ENCODE results near the gene UCHL3.
A peak's percentile ranks its signal among the peaks of the same experiment; 100 is the strongest.

Gene UCHL3

GRCh38 chr13:75643182-75643581, 93.6 kb downstream of the UCHL3 start:
- DNase-seq, result no peak
- H2AFZ ChIP-seq (ENCODE audit: low read depth, low read length), result no peak overlapping the region
- no peak overlapping the region for H3K14ac ChIP-seq (ENCODE audit: low read length in 2 of 2)
- H2BK12ac ChIP-seq (ENCODE audit: low read length in 2 of 2), result no peak overlapping the region
- peaks cover 24% of the 10 kb centered on the region for H3K79me1 ChIP-seq (replicated peaks; ENCODE audit: low read length, poor library complexity, severe bottlenecking)
- H3K9ac ChIP-seq (ENCODE audit: low read length), result no peak overlapping the region
- H2BK120ac ChIP-seq (ENCODE audit: low read depth, low read length), result no peak overlapping the region
- H3K36me3 ChIP-seq (ENCODE audit: control insufficient read depth in 1 of 2, insufficient read depth in 2 of 2, low read depth in 1 of 2, low read length in 2 of 2), result peaks cover 3 to 25% of the 10 kb centered on the region in 2 experiments
- H3K27me3 ChIP-seq (ENCODE audit: control insufficient read depth in 1 of 2, insufficient read depth in 1 of 2, low read length in 2 of 2), result no peaks in the 10 kb centered on the region
- no peak overlapping the region for H4K91ac ChIP-seq (ENCODE audit: low read length)
- WGBS, result 76% methylated on average over 1 of the region's 1 CpG
- peaks cover 4% of the 10 kb centered on the region for H3K4me1 ChIP-seq (ENCODE audit: control insufficient read depth, insufficient read depth, low read depth, low read length)
- H3K4ac ChIP-seq (ENCODE audit: low read depth in 1 of 2, low read length in 2 of 2), result no peak overlapping the region
- H3K4me3 ChIP-seq (ENCODE audit: insufficient read depth in 1 of 2, low read depth in 1 of 2, low read length in 2 of 2), result peak overlapping the region in 1 of 2 experiments; percentile 17
- H2BK15ac ChIP-seq (ENCODE audit: low read depth, poor library complexity, severe bottlenecking), result no peak overlapping the region
- no peak overlapping the region for H3K27ac ChIP-seq (ENCODE audit: low read length, poor library complexity, severe bottlenecking)
- H3K4me2 ChIP-seq (ENCODE audit: low read length, poor library complexity, severe bottlenecking), result no peak overlapping the region
- H3K9me3 ChIP-seq (ENCODE audit: control insufficient read depth, low read length), result no peaks in the 10 kb centered on the region
- peak overlapping the region; percentile 27 for H4K8ac ChIP-seq (ENCODE audit: low read length)
- no peak overlapping the region for H2AK5ac ChIP-seq (ENCODE audit: low read length, severe bottlenecking)
- no peak overlapping the region for H3K18ac ChIP-seq (ENCODE audit: low read depth in 1 of 2, low read length in 2 of 2)
- no peak overlapping the region for H2BK5ac ChIP-seq (ENCODE audit: low read depth, low read length, poor library complexity, severe bottlenecking)
- H3K23ac ChIP-seq (ENCODE audit: low read length in 2 of 2), result no peak overlapping the region

DNA sequence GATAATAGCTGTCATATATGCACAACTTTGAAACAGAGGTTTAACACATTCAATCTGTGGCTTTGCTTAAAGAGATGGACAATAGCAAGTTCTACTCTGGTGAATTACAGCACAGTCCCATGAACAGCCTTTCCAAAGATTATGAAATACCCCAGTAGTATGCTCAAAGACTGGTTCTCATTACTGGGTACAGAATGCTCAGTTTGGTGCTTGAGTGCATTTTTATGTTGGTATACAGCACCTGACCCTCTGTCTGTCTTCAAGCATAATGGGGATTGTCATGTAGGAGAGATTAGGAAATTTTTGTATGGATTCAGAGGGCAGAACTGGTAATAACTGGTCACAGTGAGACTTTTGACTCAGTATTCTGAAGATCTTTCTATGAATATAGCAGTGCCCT, 94.1 kb downstream of the UCHL3 start:
- Histone ChIP-seq H2AFZ (ENCODE audit: low read depth, low read length) (no peak overlapping the region), H3K4me3 (ENCODE audit: insufficient read depth in 1 of 2, low read depth in 1 of 2, low read length in 2 of 2) (peak overlapping the region in 1 of 2 experiments; percentile 17), H2BK120ac (ENCODE audit: low read depth, low read length) (no peak overlapping the region), H3K36me3 (ENCODE audit: control insufficient read depth in 1 of 2, insufficient read depth in 2 of 2, low read depth in 1 of 2, low read length in 2 of 2) (peaks cover 3 to 30% of the 10 kb centered on the region in 2 experiments), H2BK12ac (ENCODE audit: low read length in 2 of 2) (no peak overlapping the region), H3K4ac (ENCODE audit: low read depth in 1 of 2, low read length in 2 of 2) (no peak overlapping the region), H2AK5ac (ENCODE audit: low read length, severe bottlenecking) (no peak overlapping the region), H3K79me1 (replicated peaks; ENCODE audit: low read length, poor library complexity, severe bottlenecking) (peaks cover 25% of the 10 kb centered on the region), H3K4me2 (ENCODE audit: low read length, poor library complexity, severe bottlenecking) (no peak overlapping the region), H3K14ac (ENCODE audit: low read length in 2 of 2) (no peak overlapping the region), H3K4me1 (ENCODE audit: control insufficient read depth, insufficient read depth, low read depth, low read length) (peaks cover 4% of the 10 kb centered on the region), H3K9ac (ENCODE audit: low read length) (no peak overlapping the region), H4K8ac (ENCODE audit: low read length) (no peak overlapping the region), H2BK15ac (ENCODE audit: low read depth, poor library complexity, severe bottlenecking) (no peak overlapping the region), H3K18ac (ENCODE audit: low read depth in 1 of 2, low read length in 2 of 2) (no peak overlapping the region), H3K23ac (ENCODE audit: low read length in 2 of 2) (no peak overlapping the region), H4K91ac (ENCODE audit: low read length) (no peak overlapping the region), H3K27me3 (ENCODE audit: control insufficient read depth in 1 of 2, insufficient read depth in 1 of 2, low read length in 2 of 2) (no peaks in the 10 kb centered on the region), H3K9me3 (ENCODE audit: control insufficient read depth, low read length) (no peaks in the 10 kb centered on the region), H2BK5ac (ENCODE audit: low read depth, low read length, poor library complexity, severe bottlenecking) (no peak overlapping the region), H3K27ac (ENCODE audit: low read length, poor library complexity, severe bottlenecking) (no peak overlapping the region)
- DNase-seq, result no peak

- no peak overlapping the region for H3K4me2 ChIP-seq (ENCODE audit: low read length, poor library complexity, severe bottlenecking)
- no peak overlapping the region for H3K4ac ChIP-seq (ENCODE audit: low read depth in 1 of 2, low read length in 2 of 2)
- peaks cover 4% of the 10 kb centered on the region for H3K4me1 ChIP-seq (ENCODE audit: control insufficient read depth, insufficient read depth, low read depth, low read length)
- H2AK5ac ChIP-seq (ENCODE audit: low read length, severe bottlenecking), result no peak overlapping the region
- H2AFZ ChIP-seq (ENCODE audit: low read depth, low read length), result no peak overlapping the region
- H3K27ac ChIP-seq (ENCODE audit: low read length, poor library complexity, severe bottlenecking), result no peak overlapping the region
- no peak overlapping the region for H3K4me3 ChIP-seq (ENCODE audit: insufficient read depth in 1 of 2, low read depth in 1 of 2, low read length in 2 of 2)
- H2BK15ac ChIP-seq (ENCODE audit: low read depth, poor library complexity, severe bottlenecking), result no peak overlapping the region
- H3K14ac ChIP-seq (ENCODE audit: low read length in 2 of 2), result no peak overlapping the region
- no peak overlapping the region for H2BK12ac ChIP-seq (ENCODE audit: low read length in 2 of 2)
- peaks cover 28% of the 10 kb centered on the region for H3K79me1 ChIP-seq (replicated peaks; ENCODE audit: low read length, poor library complexity, severe bottlenecking)
- peaks cover 3 to 30% of the 10 kb centered on the region in 2 experiments for H3K36me3 ChIP-seq (ENCODE audit: control insufficient read depth in 1 of 2, insufficient read depth in 2 of 2, low read depth in 1 of 2, low read length in 2 of 2)
- H2BK5ac ChIP-seq (ENCODE audit: low read depth, low read length, poor library complexity, severe bottlenecking), result no peak overlapping the region
- WGBS, result 100% methylated on average over 1 of the region's 3 CpGs
- no peak overlapping the region for H2BK120ac ChIP-seq (ENCODE audit: low read depth, low read length)
- H4K91ac ChIP-seq (ENCODE audit: low read length), result no peak overlapping the region
- no peak overlapping the region for H3K9ac ChIP-seq (ENCODE audit: low read length)
- H4K8ac ChIP-seq (ENCODE audit: low read length), result no peak overlapping the region
- no peak overlapping the region for H3K18ac ChIP-seq (ENCODE audit: low read depth in 1 of 2, low read length in 2 of 2)
- H3K23ac ChIP-seq (ENCODE audit: low read length in 2 of 2), result no peak overlapping the region
- no peaks in the 10 kb centered on the region for H3K9me3 ChIP-seq (ENCODE audit: control insufficient read depth, low read length)
- DNase-seq, result no peak
- H3K27me3 ChIP-seq (ENCODE audit: control insufficient read depth in 1 of 2, insufficient read depth in 1 of 2, low read length in 2 of 2), result no peaks in the 10 kb centered on the region
Measured at GRCh38 chr13:75645141-75645540, 95.5 kb downstream of the UCHL3 start.

- H3K27ac ChIP-seq (ENCODE audit: low read length, poor library complexity, severe bottlenecking), result peak overlapping the region; percentile 13
- no peak overlapping the region for H3K4me3 ChIP-seq (ENCODE audit: insufficient read depth in 1 of 2, low read depth in 1 of 2, low read length in 2 of 2)
- peak overlapping the region; percentile 11 for H3K9ac ChIP-seq (ENCODE audit: low read length)
- H3K18ac ChIP-seq (ENCODE audit: low read depth in 1 of 2, low read length in 2 of 2), result no peak overlapping the region
- H4K8ac ChIP-seq (ENCODE audit: low read length), result no peak overlapping the region
- H2BK120ac ChIP-seq (ENCODE audit: low read depth, low read length), result no peak overlapping the region
- H3K27me3 ChIP-seq (ENCODE audit: control insufficient read depth in 1 of 2, insufficient read depth in 1 of 2, low read length in 2 of 2), result no peaks in the 10 kb centered on the region
- no peak for DNase-seq
- no peak overlapping the region for H3K4me2 ChIP-seq (ENCODE audit: low read length, poor library complexity, severe bottlenecking)
- no peak overlapping the region for H2BK12ac ChIP-seq (ENCODE audit: low read length in 2 of 2)
- H3K79me1 ChIP-seq (replicated peaks; ENCODE audit: low read length, poor library complexity, severe bottlenecking), result peaks cover 25% of the 10 kb centered on the region
- H3K23ac ChIP-seq (ENCODE audit: low read length in 2 of 2), result no peak overlapping the region
- no peak overlapping the region for H4K91ac ChIP-seq (ENCODE audit: low read length)
- H3K4ac ChIP-seq (ENCODE audit: low read depth in 1 of 2, low read length in 2 of 2), result no peak overlapping the region
- H2AFZ ChIP-seq (ENCODE audit: low read depth, low read length), result no peak overlapping the region
- no peaks in the 10 kb centered on the region for H3K9me3 ChIP-seq (ENCODE audit: control insufficient read depth, low read length)
- H2AK5ac ChIP-seq (ENCODE audit: low read length, severe bottlenecking), result no peak overlapping the region
- no peak overlapping the region for H2BK5ac ChIP-seq (ENCODE audit: low read depth, low read length, poor library complexity, severe bottlenecking)
- WGBS, result no CpG with 5 or more reads among the region's 1 CpG
- H3K36me3 ChIP-seq (ENCODE audit: control insufficient read depth in 1 of 2, insufficient read depth in 2 of 2, low read depth in 1 of 2, low read length in 2 of 2), result peaks cover 3 to 22% of the 10 kb centered on the region in 2 experiments
- no peak overlapping the region for H3K14ac ChIP-seq (ENCODE audit: low read length in 2 of 2)
- H2BK15ac ChIP-seq (ENCODE audit: low read depth, poor library complexity, severe bottlenecking), result no peak overlapping the region
- H3K4me1 ChIP-seq (ENCODE audit: control insufficient read depth, insufficient read depth, low read depth, low read length), result peaks cover 2% of the 10 kb centered on the region
Measured at GRCh38 chr13:75647126-75647784, 97.7 kb downstream of the UCHL3 start.
